Activated B cell treated with CpG ODN at 0.5 μM for 24 hours (primary cell): ENCODE data around the gene FAAP20. TPM values are rescaled to one million over a fixed set of nuclear protein-coding genes. Genes with fewer than 3 reads are reported as not detected.

Experiments used
- ATAC-seq: fragments of 200-7000 bp; cut with Tn5 transposase; one replicate; pipeline ENCODE4 v1.10.0; 2021; ENCODE audit warnings: low read depth, mild to moderate bottlenecking, moderate library complexity
- CTCF ChIA-PET: fragments of 350-600 bp; sonication (Branson Sonifier 250); formaldehyde crosslinking; loops from one replicate; lab custom pipeline; 2021; ENCODE audit warnings: antibody characterized with exemption; lab: Charles Lee
- POLR2A ChIA-PET: fragments of 350-600 bp; sonication (Branson Sonifier 250); formaldehyde crosslinking; loops from one replicate; lab custom pipeline; 2021; ENCODE audit warnings: antibody characterized with exemption; lab: Charles Lee
- DNase-seq: peaks from one replicate; pipeline ENCODE4 v3.0.0; 2022
- H3K27ac Mint-ChIP-seq: one replicate; pipeline ENCODE4 v1.8.0; 2020; ENCODE audit warnings: mixed read lengths
- H3K27me3 Mint-ChIP-seq: one replicate; pipeline ENCODE4 v1.8.0; 2021; ENCODE audit warnings: mixed read lengths
- H3K36me3 Mint-ChIP-seq: one replicate; pipeline ENCODE4 v1.8.0; 2021; ENCODE audit warnings: low read depth, mixed read lengths
- H3K4me1 Mint-ChIP-seq: one replicate; pipeline ENCODE4 v1.8.0; 2021; ENCODE audit warnings: mixed read lengths
- H3K4me3 Mint-ChIP-seq: one replicate; pipeline ENCODE4 v1.8.0; 2020; ENCODE audit warnings: mild to moderate bottlenecking, mixed read lengths
- H3K9me3 Mint-ChIP-seq: one replicate; pipeline ENCODE4 v1.8.0; 2020; ENCODE audit warnings: mixed read lengths
- intact Hi-C: fragments of 100-400 bp; cut with micrococcal nuclease; formaldehyde crosslinking; loops from one replicate; pipeline ENCODE4 v1.15.1; 2024
- total RNA-seq: library from RNA; stranded (reverse); gene quantifications from 2 replicates; pipeline ENCODE4 v1.2.3, GENCODE V29; 2022
- TF ChIP-seq, protein P1 (sequence below): fragments of 200-600 bp; IDR thresholded peaks from one replicate; pipeline ENCODE4 v1.8.0; 2022; ENCODE audit warnings: antibody characterized with exemption, mild to moderate bottlenecking

The FAAP20 gene
- total RNA-seq, 1 donor from 2014 or later, result 73.7 TPM

GRCh38 chr1:2170211-2170610 is 24.4 kb downstream of the FAAP20 start:
- H3K9me3 Mint-ChIP-seq, result no peaks in the 10 kb centered on the region
- peaks cover 1% of the 10 kb centered on the region for H3K4me1 Mint-ChIP-seq

DNA sequence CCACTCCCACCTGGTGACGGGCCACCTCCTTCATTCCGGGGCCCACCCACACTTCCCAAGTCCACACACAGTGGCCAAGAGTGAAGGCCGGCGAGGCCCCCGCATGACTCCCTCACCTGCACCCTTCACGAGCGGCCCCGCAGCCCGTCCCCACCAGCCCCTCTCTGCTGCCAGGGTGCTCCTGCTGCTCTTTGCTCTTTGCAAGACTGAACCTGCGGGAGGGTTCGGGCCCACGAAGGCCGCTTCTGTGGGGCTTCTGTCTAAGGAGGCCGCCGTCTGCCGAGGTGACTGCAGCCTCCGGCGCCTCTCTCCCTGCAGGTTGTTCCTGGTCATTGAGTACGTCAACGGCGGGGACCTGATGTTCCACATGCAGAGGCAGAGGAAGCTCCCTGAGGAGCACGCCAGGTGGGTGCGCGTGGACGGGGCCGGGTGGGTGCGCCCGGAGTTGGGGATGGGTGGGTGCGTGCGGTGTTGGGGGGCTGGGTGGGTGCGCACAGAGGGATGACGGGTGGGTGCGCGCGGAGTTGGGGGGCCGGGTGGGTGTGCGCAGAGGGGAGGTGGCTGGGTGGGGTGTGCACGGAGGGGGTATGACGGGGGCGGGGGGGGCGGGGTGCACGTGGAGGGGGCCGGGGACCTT is 25.3 kb downstream of the FAAP20 start:
- intact Hi-C loops, result no loop called here

More at GRCh38 chr1:2170211-2170610, 24.4 kb downstream of the FAAP20 start:
- ChIA-PET CTCF (no interaction called here), POLR2A (no interaction called here)
- TF ChIP-seq, protein P1, sequence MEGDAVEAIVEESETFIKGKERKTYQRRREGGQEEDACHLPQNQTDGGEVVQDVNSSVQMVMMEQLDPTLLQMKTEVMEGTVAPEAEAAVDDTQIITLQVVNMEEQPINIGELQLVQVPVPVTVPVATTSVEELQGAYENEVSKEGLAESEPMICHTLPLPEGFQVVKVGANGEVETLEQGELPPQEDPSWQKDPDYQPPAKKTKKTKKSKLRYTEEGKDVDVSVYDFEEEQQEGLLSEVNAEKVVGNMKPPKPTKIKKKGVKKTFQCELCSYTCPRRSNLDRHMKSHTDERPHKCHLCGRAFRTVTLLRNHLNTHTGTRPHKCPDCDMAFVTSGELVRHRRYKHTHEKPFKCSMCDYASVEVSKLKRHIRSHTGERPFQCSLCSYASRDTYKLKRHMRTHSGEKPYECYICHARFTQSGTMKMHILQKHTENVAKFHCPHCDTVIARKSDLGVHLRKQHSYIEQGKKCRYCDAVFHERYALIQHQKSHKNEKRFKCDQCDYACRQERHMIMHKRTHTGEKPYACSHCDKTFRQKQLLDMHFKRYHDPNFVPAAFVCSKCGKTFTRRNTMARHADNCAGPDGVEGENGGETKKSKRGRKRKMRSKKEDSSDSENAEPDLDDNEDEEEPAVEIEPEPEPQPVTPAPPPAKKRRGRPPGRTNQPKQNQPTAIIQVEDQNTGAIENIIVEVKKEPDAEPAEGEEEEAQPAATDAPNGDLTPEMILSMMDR, result no peak
- peaks cover 21% of the 10 kb centered on the region for H3K36me3 Mint-ChIP-seq
- no peak overlapping the region for H3K4me3 Mint-ChIP-seq
- intact Hi-C loops, result loop anchor here (10.0 kb wide), 1 partner anchor 205 kb away; no protein-coding TSS in a partner anchor
- H3K27me3 Mint-ChIP-seq, result no peaks in the 10 kb centered on the region
- DNase-seq (no peak), ATAC-seq (no peak)
- H3K27ac Mint-ChIP-seq, result no peak overlapping the region

GRCh38 chr1:2168535-2168934 is 26.0 kb downstream of the FAAP20 start:
- no peak for ATAC-seq
- DNase-seq, result no peak
- Mint-ChIP-seq H3K36me3 (peaks cover 31% of the 10 kb centered on the region), H3K27me3 (no peaks in the 10 kb centered on the region), H3K4me3 (no peak overlapping the region), H3K27ac (no peak overlapping the region), H3K4me1 (no peaks in the 10 kb centered on the region), H3K9me3 (no peaks in the 10 kb centered on the region)
- intact Hi-C loops, result no loop called here
- ChIA-PET CTCF (no interaction called here), POLR2A (no interaction called here)
- TF ChIP-seq, protein P1, result no peak

More for the DNA sequence above, 25.3 kb downstream of the FAAP20 start:
- H3K4me1 Mint-ChIP-seq, result no peaks in the 10 kb centered on the region
- no peak overlapping the region for H3K4me3 Mint-ChIP-seq
- DNase-seq (no peak), ATAC-seq (no peak)
- ChIA-PET POLR2A (interaction anchor here (0.6 kb wide), 1 partner anchor 15 kb away, joined by 6 read pairs; no protein-coding TSS in a partner anchor), CTCF (no interaction called here)
- no peaks in the 10 kb centered on the region for H3K27me3 Mint-ChIP-seq
- TF ChIP-seq, protein P1, result no peak
- no peaks in the 10 kb centered on the region for H3K9me3 Mint-ChIP-seq
- no peak overlapping the region for H3K27ac Mint-ChIP-seq
- H3K36me3 Mint-ChIP-seq, result peaks cover 24% of the 10 kb centered on the region

DNA sequence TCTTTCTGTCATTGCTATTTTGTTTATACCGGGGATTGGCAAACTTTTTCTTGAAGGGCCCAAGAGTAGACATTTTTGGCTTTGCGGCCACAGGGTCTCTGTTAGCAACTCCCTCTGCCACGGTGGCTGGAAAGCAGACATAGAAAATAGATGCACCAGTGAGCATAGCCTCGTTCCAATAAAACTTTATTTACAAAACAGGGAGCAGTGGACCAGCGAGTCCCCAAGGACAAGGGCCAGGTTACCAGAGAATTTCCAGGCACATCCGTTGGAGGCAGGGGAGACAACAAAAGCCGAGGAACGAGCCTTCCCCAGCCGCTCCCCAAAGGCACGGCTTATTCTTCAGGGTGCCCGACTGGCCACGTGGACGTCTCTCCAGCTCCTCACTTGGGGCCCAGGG is 26.5 kb downstream of the FAAP20 start:
- ATAC-seq (no peak), DNase-seq (no peak)
- no peak overlapping the region for H3K4me3 Mint-ChIP-seq
- H3K27ac Mint-ChIP-seq, result no peak overlapping the region
- no peaks in the 10 kb centered on the region for H3K4me1 Mint-ChIP-seq
- CTCF ChIA-PET, result no interaction called here
- POLR2A ChIA-PET, result no interaction called here
- H3K27me3 Mint-ChIP-seq, result no peaks in the 10 kb centered on the region
- TF ChIP-seq, protein P1, result no peak
- peaks cover 31% of the 10 kb centered on the region for H3K36me3 Mint-ChIP-seq
- no peaks in the 10 kb centered on the region for H3K9me3 Mint-ChIP-seq
- intact Hi-C loops, result no loop called here

- DNase-seq, result no peak
- TF ChIP-seq, protein P1, result no peak
- intact Hi-C loops, result no loop called here
- POLR2A ChIA-PET, result no interaction called here
- CTCF ChIA-PET, result no interaction called here
- Mint-ChIP-seq H3K27me3 (no peaks in the 10 kb centered on the region), H3K4me3 (no peak overlapping the region), H3K9me3 (no peaks in the 10 kb centered on the region), H3K36me3 (peaks cover 24% of the 10 kb centered on the region), H3K27ac (no peak overlapping the region), H3K4me1 (no peaks in the 10 kb centered on the region)
- no peak for ATAC-seq
Observed at GRCh38 chr1:2166695-2167094, 27.9 kb downstream of the FAAP20 start.
